ENCODE results near the gene SDS.

The SDS gene

DNA sequence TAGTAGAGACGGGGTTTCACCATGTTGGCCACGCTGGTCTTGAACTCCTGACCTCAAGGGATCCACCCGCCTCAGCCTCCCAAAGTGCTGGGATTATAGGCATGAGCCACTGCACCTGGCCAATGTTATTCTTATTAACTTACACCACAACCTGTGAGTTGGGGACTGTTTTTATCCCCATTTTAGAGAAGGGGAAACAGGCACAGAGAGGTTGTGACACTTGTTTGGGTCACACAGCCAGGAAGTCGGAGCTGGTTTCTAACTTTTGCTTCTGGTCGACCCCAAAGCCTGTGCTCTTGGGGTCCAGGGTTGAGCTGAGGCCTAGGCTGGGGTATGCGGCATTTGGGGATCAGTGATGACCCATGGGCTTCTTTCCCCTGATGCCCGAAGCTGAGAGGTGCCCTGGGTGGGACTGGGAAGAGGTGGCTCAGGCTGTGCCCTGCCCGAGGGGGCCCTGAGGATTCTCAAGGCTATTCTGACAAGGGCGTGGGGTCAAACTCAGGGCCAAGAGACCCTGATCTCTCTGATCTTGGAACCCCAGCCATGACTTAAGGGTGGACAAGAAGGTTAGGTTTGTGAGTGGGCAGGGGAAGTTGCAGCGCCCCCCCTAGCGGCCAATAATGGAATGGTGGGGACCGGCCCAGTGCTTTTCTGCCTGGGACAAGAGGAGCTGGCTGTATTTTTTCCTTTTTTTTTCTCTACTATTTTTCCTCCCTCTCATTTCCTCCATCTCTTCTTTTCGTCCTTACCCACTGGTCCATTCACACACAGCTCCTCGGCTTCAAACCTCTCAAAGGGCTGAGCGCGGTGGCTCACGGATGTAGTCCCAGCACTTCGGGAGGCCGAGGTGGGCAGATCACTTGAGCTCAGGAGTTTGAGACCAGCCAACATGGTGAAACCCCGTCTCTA lies 21.5 kb upstream of the SDS start:
- DNase-seq = peak; percentile 32

DNA sequence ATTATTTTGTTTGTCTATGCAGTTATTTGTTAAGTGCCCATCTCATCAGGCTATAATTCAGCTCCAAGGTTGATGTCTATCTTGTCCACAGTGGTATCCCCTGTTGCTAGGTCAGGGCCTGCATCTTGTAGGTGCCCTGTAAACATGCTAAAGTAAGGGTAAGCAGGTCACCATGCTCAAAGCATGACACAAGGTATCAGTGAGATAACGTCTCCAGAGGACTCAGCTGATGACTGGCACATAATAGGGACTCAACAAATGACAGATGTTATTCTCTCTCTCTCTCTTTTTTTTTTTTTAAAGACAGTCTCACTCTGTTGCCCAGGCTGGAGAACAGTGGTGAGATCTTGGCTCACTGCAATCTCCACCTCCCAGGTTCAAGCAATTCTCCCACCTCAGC lies 20.8 kb upstream of the SDS start:
- DNase-seq = no peak

DNA sequence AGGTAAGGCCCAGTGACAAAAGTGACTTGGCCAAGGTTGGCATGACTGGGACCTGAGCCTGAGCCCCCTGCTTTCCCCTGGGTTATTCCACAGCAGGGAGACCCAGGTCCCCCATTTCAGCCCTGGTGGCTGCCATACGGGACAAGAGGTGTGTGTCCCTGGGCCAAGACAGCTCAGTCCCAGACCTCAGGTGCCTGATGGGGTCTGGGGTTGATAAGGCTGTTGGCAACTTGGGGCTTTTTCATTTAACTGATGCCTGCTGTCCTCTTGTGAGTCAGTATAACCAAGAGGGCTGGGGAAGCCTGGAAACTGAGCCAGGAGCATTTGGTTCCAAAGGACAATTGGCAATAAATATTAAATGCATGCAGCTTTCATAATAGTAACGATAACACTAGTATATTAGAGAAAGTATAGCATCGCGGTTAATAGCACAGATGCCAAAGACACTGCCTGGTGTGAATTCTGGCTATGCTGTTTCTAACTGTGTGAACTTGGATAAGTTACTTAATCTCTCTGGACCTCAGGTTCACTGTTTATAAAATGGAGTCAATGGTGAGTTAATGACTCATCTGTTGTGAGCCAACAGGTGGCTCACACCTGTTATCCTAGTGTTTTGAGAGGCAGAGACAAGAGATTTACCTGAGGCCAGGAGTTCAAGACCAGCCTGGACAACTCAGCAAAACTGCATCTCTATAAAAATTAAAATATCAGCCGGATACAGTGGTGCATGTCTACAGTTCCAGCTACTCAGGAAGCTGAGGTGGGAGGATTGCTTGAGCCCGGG lies 19.4 kb upstream of the SDS start:
- DNase-seq = no peak

DNA sequence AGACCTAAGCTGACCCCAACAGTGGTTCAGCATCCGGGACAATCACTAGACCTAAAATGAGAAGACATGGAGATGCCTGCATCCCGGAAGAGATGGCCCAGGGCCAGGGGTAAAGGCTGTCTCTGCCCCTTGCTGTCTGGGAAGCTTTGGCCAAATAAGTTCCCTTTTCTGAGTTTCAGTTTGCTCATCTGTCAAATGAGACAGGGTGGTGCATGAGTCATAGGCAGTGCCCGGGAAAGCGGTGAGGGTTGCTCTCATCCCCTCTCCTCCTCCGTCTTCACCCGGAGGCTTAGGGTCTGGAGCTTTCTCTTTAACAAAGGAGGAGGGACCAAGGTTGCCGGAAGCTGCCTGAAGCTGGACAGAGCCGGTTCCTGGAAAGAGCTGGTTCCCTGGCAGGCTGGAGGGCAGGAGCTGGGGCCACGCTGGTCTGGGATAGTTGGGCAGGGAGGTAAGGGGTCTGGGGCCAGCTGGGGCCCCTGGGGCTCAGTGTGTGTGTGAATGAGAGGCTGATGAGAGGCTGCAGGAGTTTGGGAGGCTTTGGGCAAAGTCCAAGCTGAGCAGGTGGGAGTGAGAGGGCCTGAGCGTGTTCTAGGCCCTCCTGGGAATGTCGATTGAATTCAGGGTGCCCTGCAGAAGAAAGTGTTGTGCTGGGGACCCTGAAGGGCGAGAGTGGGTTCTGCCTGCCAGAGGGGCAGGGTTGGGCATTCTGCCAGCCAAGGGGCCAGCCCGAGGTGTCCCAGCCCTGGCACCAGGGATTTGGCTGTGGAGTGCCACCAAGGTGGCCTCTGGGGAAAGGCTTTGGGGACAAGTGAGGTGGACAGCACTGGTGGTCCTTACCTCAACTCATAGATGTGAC lies 18.6 kb upstream of the SDS start, which contains the start of gene SDSL:
TSS of gene SDSL (plus strand) at position 351 of the 856 bp plus-strand sequence. CDS start 5,603 bp downstream, outside the sequence.
- DNase-seq = peak; percentile 96

DNA sequence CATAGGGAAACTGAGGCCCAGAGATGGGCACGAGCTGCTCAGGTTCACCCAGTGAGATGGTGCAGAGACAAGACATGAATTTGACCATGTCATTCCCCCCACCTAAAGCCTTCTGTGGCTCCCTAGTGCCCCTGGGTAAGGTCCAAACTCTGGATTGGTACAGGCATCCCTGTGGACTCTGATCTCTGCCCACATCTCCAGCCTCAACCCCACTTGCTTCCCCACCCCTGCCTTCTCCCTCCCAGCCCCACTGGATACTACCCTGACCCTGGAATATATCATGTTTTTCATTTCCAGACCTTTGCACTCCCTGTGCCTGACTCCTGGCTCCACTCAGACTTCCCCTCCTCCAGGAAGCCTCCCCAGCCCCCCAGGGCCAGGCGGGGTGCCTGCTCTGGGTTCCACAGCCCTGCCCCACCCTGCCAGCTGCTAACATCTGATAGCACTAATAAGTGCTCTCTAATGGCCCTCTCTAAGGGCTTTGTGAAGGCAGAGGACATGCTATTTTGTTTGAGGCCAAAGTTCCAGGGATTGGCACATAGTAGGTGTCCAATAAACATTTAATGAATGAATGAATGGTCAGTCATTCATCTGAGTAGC lies 17.4 kb upstream of the SDS start:
- no peak for DNase-seq

DNA sequence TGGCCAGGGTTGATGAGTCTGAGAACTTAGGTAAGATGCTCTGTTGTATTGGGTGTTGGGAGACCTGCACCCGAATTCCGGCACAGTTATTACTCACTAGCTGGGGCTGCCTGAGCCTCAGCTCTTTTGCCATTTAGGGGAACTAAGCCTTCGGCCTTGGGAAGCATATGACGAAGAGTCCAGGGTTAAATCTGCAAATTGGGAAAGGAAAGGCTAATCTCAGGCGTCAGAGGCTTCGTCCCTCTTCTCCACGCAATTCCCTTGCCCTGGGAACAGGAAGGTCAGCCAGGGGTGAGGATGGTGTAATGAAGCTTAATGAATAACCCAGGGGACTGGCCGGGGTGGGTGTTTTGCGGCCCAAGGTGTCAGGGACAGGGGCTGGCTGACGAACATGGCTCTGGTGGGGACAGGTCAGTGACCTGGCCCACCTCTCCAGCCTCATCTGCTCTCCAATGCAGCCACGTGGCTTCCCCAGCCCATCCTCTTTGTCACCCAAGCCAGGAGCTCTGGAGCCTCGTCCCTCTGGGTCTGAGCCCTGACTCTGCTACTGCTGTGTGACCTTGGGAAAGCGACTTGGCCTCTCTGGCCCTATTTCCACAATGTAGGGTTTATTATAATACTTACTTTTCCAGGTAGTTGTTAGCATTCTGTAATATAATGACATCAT lies 14.7 kb upstream of the SDS start:
- DNase-seq = no peak

DNA sequence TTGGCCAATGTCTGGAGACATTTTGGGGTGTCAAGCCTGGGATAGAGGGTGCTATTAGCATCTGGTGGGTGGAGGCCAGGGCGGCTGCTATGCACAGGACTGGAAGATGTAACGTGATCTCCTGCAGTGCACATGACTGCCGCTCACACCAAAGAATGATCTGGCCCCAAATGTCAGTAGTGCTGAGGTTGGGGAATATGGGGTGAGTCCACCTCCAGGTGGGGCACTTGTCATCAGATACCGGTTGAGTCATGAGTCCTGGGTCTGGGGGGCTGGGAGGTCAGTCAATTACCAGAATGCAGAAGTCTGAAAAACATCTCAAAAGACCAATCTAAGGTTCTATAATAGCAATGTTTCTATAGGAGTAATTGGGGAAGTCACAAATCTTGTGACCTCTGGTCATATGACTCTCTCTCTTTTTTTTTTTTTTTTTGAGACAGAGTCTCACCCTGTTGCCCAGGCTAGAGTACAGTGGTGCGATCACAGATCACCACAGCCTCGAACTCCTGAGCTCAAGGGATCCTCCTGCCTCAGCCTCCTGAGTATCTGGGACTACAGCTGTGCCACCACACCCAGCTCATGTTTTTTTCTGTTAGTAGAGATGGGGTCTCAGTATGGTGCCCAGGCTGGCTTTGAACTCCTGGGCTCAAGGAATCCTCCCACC lies 12.5 kb upstream of the SDS start:
- no peak for DNase-seq

DNA sequence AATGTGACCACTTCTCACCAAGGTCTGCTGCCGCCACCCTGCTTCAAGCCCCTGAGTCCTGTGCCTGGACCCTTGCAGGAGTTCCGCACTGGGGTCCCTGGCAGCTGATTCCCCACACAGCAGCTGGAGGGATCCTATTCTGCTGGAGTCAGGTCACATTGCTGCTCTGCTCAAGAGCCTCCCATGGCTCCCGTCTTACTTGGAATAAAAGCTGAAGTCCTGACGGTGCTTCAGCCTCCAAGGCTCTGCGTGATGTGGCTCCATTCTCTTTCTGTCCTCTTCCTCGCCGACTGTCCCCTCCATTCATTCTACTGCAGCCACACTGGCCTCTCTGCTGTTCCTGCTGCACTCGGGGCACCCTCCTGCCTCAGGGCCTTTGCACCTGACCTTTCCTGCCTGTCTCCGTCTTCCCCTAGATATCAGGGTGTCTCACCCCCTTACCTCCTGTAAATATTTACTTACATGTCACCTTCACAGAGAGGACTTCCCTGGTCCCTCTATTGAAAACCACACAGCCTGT lies 10.9 kb upstream of the SDS start:
- no peak for DNase-seq

DNA sequence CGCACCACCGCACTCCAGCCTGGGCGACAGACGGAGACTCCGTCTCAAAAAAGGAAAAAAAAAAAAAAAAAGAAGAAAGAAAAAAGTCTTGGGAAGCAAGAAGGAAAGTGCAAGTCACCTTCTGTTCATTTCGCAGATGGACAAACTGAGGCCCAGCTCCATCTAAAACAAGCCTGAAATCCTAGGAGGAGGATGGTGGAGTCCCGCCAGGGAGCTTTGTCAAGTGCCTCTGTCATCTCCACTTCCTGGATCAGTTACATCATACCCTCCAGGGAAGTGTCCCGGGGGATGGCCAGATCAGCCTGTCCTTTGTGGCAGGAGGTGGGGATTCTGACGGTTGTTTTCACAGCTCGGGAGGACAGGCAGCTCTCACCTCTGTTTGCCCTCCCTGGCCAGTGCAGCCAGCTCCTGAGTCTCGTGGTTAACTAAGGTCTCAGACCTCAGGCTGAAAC lies 9.8 kb upstream of the SDS start:
- no peak for DNase-seq

DNA sequence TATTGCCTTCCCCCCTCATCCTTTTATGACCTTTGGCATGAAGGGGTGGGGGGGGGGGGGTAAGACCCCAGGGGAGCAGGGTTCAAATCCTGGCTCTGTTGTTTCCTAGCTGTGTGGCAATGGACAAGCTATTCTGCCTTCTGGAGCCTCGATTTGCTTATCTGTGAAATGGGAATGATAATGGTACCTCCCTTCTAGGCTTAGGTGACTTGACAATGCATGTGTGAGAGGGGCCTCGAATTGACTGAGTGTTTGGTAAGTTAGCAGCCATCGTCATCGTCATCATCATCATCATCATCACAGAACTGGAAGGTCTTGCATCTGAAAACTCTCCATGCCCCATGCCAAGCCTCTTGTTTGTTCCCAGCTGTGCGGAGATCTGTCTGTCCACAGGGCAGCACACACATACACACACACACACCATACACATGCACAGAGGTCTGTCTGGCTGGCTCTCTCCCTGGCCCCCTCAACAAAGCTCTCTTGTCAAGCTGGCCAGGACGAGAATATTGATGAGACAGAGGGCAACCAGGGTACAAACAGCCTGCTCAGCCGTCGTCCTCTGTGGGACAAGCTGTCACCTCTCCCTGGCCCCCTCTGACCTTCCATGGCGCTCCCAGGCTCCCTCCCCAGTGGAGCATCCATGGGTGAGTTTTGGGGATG lies 5.9 kb upstream of the SDS start:
- no peak for DNase-seq

DNA sequence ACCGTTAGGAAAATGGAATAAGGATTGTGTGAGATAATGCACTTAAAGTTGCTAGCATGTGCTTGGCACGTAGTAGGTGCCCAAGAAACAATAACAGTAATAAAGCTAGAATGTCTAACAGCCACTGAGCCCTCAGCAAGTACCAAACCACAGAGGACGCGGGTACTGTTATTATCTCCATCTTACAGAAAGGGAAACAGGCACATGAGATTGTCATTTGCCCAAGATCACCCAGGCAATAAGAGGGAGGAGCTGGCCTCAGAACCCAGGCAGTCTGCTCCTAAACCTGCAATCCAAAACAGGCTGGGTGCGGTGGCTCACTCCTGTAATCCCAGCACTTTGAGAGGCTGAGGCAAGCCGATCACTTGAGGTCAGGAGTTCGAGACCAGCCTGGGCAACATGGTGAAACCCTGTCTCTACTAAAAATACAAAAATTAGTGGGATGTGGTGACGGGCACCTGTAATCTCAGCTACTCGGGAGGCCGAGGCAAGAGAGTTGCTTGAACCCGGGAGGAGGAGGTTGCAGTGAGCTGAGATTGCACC lies 5.1 kb upstream of the SDS start:
- no peak for DNase-seq

DNA sequence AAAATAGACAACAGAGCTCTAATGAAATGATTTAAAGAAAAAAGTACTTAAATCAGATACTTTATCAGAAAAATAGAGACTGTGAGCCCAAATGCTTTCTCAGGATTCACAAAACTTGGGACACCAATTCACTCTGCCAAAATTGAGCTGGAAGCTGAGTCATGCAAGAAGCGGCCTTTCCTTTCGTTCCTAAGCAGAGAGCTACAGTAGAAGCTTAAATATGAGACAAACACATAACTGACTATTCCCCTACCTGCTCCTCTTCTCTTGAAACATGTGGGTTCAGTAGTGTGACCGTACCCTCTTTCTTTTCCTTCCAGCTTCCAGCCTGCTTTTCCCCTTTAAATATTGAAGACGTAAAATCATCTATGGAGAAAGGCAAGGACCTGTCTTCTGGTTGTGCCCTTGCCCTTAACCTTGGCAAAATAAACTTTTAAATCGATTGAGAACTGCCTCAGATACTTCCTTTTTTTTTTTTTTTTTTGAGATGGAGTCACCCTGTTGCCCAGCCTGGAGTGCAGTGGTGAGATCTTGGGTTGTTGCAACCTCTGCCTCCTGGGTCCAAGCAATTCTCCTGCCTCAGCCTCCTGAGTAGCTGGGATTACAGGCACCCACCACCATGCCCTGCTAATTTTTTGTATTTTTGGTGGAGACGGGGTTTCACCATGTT lies 4.4 kb upstream of the SDS start:
- DNase-seq = peak; percentile 20

DNA sequence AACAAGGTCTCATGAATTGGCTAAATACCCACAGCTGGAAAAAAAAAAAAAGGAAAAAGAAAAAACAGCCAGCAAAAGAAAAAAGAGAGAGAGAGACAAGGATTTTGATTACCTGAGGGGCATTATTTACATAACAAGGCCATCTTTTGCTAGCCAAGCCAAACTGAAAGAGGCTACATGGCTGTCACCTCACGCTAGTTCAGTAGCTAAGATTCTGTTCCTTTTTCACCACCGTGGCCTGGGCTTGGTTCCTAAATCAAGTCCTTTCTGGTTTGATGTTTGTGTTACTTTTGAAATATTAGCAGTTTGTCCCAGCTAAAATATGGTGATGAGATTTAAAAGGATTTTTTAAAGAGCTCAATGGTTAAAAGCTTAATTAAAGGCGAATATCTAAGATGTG lies 2.0 kb upstream of the SDS start:
- DNase-seq = no peak

DNA sequence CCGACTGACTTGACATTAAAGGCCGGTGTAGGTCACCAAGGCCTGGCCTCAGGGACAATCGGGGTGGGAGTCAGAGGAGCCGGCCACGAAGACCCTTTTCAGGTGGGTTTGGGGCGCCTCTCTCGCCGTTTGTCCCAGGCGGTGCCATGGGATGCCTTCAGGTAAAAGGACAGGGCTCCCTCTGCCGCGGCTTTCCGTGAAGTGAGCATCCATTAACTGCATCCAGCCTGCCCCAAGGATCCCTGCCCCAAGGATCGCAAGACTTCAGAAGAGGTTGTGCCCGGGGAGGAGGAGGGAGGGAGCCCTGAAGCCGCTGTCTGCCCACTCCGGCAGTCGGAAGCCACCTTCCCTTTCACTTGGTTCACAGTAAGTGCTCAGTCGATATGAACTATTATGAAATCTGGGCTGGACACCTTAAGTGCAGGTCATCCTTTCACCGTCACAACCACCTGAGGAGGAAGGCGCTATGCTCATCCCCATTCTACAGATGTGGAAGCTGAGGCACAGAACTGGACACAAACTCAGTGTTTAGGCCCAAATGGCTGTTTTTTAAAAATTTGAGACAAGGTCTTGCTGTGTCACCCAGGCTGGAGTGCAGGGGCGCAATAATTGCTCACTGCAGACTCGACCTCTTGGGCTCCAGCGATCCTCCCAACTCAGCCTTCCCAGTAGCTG lies 964 bp downstream of the SDS start:
- no peak for DNase-seq

DNA sequence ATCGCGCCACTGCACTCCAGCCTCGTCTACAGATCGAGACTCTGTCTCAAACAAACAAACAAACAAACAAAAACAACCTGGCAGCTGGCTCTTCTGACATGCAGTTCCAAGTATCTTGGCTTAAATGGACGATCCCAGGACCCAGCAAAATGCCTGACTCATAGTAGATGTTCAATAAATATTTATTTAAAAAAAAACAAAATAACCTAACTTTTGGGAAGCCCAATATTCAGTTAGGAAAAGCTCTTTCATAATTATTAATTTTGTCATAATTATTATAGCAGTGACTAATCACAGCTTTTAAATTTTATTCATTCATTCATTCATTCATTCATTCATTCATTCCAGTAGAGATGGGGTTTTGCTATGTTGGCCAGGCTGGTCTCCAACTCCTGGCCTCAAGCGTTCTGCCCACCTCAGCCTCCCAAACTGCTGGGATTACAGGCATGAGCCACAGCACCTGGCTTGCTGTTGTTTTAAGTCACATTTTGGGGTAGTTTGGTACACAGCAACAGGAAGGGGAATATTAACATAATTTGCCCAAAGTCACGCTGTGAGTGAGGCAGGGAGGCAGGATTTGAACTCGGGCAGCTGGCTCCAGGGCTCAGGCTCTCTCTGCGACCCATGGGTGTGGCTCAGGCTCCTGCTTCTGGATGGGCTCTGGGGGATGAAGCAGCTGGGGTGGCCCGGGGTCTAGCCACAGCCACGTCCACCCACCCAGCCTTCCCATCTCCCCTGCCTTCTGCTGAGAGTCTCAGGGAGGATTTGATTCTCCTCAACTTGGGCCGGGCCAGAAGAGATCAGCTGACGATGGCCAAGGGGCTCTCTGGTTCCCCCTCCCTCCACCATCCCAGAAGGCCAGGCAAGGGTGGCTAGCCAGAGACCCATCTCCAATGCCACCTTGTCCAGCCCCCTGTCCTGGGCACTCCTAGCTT lies 2.4 kb downstream of the SDS start:
- no peak for DNase-seq

DNA sequence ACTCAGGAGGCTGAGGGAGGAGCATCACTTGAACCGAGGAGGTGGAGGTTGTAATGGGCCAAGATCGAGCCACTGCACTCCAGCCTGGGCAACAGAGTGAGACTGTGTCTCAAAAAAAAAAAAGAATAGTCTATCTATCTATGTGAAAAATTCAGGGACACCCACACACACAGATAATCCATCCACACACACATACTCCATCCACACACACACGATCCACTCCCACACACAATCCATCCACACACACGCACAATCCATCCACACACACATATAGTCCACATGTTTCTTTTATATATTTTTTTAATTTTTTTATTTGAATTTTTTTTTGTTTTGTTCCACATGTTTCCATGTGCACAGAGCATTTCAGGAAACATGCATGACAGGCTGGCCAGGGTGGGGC lies 3.3 kb downstream of the SDS start:
- DNase-seq = no peak

DNA sequence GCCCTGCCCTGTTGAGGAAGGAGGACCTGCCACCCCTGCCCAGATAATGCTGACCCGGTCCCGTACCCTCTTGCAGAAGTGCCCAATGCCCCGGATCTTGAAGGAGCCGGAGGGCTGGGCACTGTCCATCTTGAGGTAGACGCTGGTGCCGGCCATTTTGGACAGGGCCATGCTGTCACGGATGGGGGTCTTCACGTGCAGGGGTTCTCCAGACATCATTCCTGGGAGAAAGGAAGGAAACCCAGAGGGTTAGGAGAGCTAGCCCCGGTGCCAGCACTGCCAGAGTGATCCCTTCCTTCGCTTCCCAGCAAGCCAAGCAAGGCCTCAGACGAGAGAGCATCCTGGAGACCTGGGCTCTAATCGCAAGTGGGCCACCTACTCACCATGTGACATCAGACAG lies 4.2 kb downstream of the SDS start:
- DNase-seq = no peak

Measured in NCI-H226 (cell line).